Head of caudate nucleus (tissue), 42 donors: ENCODE measurements around the gene TNF.
"Not testable (repeated sequence)": the region's sequence is repeated elsewhere in the genome, so short reads cannot be mapped to it uniquely, and the experiment has no call there.

ENCODE experiments used
- DNase-seq, 42 donors: peaks; one replicate each; pipeline versions ENCODE4 v3.0.0 to v3.0.0-alpha.2; 2020 to 2021; ENCODE audit warnings: mixed read lengths in 7 of 42
- intact Hi-C: fragments of 100-400 bp; cut with DNase I; formaldehyde crosslinking; loops from one replicate; pipeline ENCODE4 v1.15.0; 2022

The TNF gene

DNA sequence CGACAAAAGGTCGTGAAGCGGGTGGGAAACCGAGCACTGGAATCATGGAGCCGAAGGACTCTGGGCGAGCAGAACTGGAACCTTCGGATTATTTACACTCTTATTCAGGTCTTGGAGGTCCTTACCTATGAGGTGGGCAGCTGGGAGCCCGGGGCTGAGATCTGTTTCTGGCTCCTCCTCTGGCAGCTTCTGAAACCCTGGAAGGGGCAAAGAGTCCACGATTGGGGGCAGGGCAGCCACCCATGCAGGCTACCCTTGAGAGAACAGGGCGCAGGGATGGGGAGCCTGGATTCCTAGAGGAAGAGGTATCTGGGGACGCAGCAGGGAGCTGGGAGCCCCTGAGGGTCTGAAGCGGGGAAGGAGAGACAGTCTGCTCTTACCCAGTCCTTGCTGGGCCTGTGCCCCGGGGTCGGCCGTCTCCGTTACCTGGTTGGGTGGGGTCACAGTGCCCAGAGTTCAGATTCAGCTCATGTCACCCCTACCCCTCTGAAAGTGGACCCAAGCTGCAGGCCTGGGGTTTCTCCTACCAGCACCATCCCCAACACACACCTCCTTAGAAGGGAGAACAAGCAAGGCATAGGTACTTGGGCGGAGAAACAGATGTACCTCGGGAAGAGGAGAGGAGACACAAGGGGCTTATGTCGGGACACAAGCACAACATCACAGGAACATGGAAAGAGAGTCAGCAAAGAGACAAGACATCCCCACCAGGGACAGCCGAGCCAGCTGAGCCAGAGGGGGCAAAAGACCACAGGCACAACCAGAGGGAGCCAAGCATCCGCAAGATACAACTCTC, 6.3 kb downstream of the TNF start:
- peak in 25 of 42 donors; percentile 12 to 62 (median 28) for DNase-seq
- intact Hi-C loops: no loop called here

DNA sequence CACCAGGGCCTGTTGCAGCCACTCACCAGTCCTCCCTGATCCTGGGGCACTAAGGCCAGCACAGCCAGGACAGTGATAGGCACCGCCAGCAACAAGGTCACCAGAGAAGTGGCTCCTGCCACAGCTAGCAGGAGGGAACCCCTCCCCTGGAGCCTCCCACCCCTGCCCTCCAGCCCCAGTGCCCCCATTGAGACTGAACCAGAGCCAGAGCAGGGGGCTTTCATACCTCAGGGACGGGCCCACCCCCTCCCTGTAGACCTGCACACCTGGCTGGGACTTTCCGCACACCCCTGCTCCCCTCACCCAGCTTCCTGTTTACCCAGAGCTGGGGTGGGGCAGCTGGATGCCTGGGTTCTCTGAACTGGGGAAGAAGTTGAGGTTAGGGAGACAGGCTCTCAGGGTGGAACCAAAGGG, 6.9 kb downstream of the TNF start, which contains the start of gene LTB:
LTB (minus strand) TSS at position 195 of the 414 bp plus-strand sequence; CDS start at position 188, 7 bp downstream.
- intact Hi-C loops: no loop called here
- DNase-seq: no peak

DNA sequence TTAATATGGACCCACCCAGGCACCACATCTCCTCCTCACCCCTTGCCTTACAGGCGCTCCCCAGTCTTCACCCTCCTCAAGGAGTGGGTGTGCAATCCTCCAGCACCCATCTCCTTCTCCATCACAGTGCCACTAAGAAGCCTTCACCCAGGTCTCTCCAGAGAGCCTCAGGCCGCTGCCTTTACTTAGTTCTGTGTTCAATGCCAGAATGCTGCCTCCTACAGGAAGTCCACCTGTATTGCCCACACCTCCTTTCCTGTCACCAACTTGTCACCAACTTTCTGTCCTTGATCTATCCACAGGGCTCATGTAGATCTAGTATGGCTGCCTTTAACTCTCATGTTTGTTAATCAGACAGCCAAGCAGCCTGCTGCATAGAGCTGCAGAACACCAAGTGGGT, 10.1 kb downstream of the TNF start:
- DNase-seq: no peak
- intact Hi-C loops: no loop called here

DNA sequence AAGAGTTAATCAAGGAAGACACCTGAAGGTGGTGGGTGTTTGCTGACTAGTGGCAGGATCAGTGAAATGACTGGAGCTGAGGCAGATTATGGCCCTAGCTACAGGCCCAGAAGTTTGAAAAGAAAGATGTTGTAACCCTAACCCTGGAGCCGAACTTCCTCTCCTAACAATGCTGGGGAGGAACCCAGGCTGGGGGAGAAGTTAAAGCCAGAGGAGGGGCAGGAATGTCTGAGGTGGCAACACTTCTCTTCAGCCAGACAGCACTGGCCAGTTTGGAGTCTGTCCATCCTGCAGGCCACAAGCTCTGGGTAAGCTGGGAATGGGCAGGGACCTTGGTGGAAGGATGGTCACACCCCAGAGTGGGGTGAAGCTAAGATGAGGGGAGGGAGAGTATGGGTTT, 10.6 kb downstream of the TNF start, which contains the start of gene LST1:
LST1 (plus strand) TSS at position 270 of the 400 bp plus-strand sequence. CDS start 1,023 bp downstream, outside the sequence.
- intact Hi-C loops: no loop called here
- DNase-seq: peak in 6 of 42 donors; percentile 17 to 30 (median 22)

DNA sequence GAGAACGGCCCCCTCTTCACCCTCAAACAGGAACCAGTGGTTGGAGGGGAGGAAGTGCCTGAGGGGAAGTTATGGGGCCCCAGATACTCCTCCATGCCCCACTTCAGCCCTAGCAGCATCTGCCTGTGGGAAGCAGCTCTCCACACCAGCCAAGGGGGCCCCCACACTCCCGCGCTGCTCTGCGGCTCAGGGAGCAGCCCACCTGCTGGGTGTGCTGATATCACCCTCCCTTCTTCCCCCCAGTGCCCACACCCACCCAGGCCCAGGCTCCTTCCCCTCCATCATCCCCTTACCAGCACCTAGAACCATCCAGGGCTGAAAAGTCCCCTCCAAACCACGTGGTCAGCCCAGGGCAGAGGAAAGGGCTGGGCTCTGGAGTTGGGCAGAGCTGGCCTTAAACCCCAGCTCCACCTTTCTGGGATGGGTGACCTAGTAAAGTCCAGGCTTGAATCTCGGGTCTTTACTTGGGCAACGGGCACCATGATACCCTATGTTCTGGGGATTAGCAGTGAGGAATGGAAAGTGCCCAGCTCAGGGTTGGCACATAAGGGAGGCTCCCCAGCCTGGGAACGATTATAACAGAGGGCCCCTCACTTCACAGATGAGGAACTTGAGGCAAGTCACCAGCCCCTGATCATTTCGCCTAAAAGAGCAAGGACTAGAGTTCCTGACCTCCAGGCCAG, 11.4 kb downstream of the TNF start:
- DNase-seq: peak in 13 of 42 donors; percentile 13 to 51 (median 27)
- intact Hi-C loops: no loop called here

DNA sequence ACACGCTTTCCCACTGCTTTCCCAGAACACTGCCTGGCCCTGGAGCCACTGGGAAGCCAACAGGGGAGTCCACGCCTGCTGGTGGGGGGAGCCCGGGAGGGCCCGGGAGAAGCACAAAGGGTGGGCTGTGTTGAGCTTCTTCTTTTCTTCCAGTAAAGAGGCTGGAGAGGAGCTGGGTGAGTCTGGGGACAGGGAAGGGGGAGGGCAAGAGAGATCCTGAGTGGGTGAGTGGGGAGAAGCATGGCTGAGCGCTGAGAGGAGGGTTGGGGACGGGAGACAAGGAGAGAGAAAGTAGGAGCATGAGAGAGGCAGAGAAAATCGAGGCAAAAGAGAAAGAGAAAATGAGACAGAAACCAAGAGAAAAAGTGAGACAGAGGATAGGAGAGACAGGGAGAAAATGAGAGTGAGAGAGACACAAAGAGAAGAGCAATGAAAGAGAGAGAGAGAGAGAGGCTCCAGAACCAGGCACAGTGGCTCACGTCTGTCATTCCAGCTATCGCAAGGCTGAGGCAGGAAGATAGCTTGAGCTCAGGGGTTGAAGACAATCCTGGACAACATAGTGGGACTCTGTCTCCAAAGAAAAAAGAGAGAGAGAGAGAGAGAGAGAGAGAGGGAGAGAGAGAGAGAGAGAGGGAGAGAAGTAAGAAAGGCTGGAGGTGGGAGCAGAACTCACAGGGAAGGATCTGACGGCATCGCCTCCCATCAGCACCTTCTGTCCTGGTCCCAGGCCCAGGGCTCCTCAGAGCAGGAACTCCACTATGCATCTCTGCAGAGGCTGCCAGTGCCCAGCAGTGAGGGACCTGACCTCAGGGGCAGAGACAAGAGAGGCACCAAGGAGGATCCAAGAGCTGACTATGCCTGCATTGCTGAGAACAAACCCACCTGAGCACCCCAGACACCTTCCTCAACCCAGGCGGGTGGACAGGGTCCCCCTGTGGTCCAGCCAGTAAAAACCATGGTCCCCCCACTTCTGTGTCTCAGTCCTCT, 12.7 kb downstream of the TNF start:
- no peak for DNase-seq
- intact Hi-C loops: no loop called here

DNA sequence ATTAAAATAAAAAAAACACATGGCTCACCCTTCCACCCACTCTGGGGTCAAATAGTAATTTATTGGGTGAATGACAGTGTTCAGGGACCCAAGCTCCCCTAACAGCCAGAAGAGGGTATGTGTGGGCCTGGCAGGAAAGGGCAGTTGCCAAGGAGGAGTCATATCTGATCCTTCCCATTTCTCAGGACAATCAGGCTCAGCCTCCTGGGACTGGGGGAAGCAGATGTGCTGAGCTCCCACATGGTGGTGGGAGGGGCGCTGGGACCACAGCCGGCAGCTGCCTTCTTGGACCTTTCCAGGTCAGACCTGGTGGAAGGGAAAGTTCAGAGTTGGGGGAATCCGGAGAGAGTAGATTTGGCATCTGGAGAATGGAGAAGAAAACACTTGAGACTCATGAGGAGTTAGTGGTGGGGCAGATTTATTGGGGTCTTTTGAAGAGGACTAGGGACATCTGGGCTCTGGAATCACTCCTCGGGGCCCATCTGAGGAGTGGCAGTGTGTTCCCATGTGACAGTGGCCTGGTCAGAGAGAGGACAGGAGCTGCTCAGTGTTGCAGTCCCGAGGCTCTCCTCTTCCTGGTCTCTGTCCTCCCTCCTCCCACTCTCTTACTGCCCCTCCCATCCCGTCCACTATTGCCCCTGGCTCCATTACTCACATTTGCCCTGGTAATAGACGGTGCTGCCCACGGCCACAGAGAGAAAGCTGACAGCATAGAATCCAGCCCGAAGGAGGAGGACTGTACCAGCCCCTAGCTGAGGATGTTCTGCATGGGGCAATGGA, 13.7 kb downstream of the TNF start:
- intact Hi-C loops: no loop called here

DNA sequence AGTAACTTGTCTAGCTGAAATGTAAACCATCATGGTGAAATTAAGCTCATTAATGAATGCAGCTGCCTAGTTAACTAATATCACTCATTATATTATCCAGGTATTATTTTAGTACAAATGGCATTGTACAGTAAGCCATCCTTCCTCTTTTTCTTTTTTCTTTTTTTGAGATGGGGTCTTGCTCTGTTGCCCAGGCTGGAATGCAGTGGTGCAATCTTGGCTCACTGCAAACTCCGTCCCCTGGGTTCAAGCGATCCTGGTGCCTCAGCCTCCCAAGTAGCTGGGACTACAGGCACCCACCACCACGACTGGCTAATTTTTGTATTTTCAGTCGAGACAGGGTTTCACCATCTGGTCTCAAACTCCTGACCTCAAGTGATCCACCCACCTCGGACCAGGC, 15.3 kb downstream of the TNF start:
- intact Hi-C loops, DNase-seq: not testable (repeated sequence)

More for the DNA sequence above, 13.7 kb downstream of the TNF start:
- no peak for DNase-seq

DNA sequence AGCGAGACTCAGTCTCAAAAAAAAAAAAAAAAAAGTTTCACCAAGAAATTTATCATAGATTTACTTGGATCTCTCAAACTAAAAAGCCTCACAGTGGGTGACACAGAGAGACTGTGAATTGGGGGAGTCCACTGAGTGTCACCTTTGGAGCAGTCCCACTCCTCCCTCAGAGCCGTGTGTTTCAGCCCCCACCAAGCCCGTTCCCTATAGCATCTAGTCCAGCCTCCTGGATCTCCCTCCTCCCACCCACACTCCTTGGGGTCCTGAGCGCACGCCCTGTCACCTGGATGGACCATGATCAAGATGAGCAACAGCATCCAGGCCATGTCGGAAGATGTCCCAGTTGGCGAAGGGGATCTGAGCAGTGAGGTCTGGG, 17.0 kb downstream of the TNF start:
- DNase-seq: no peak
- intact Hi-C loops: no loop called here

DNA sequence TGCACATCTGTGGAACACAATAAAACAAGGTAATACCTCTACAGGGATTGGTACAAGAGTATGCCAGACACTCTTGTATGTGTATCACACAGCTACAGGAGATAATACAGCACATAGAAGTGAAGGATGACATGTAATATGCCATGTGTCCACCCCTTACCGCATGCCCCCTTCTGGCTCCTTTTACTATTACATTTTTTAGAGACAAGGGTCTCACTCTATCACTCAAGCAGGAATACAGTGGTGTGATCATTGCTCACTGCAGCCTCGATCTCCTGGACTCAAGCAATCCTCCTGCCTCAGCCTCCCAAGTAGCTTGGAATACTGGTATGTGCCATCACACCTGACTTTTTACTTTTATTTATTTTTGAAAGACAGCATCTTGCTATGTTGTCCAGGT, 21.6 kb downstream of the TNF start:
- no peak for DNase-seq
- intact Hi-C loops: no loop called here

DNA sequence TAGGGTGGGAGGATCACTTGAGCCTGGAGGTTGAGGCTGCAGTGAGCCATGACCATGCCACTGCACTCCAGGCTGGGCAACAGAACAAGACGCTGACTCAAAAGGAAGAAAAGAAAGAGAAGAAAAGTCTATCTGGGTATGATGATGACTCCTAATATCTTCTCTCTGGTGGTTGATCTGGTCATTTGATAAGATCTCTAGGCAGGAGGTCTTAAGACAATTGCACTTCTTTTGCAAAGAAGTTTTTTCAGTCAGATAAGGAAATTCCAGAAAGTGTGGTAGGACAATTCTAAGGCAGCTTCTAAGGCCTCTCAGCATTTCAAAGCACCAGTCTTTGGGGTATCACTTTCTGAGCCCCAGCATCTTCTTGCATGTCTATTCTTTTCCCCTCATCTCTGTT, 32.0 kb downstream of the TNF start:
- intact Hi-C loops: no loop called here
- DNase-seq: no peak

DNA sequence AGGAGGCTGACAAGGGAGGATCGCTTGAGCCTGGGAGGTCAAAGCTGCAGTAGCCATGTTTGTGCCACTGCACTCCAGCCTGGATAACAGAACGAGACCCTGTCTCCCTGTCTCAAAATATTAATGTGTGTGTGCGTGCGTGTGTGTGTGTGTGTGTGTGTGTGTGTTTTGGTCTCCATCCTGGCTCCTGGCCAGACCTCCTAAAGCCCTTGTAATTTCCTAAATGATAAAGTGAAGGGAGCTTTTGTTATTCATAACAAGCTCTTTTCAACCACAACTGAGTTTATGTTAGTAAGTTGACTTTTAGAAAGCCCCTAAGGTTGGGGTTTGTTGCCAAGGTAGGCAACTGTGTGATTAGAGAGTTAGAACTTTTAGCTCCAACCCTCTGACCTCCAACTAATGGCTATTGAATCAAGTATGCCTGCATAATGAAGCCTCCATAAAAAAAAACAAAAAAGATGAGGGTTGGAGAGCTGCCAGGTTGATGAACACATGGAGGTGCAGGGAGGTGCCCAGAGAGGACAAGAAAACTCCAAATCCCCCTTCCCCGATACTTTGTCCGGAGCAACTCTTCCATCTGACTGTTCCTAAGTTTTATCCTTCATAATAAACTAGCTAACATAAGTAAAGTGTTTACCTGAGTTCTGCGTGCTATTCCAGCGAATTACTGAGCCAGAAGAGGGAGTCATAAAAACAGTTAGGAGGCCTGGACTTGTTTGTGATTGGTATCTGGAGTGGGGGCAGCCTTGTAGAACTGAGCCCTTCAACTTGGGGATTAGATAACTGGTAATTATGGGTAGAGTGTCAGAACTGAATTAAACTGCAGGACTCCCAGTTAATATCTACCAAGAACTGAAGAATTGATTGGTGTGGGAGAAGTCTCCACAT, 34.4 kb downstream of the TNF start:
- intact Hi-C loops: no loop called here
- no peak for DNase-seq

DNA sequence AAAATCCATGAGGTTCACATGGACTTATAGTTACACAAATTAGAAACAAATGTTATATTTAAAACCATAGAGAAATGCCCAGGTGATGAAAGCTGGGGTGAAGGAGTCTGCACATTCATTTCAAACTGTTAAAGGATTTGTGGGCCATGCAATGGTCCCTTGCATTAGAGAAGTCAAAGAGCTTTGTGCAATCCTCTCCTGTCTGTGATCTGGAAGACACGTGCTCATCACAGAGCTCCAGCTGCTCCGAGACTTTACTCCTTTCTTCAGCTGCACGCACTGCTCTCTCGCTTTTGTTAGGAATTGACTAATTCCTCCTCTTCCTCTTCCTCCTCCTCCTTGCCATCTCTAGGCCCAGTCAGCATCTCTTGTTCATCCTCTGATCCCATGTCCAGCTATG, 35.6 kb downstream of the TNF start:
- intact Hi-C loops: no loop called here
- DNase-seq: no peak

DNA sequence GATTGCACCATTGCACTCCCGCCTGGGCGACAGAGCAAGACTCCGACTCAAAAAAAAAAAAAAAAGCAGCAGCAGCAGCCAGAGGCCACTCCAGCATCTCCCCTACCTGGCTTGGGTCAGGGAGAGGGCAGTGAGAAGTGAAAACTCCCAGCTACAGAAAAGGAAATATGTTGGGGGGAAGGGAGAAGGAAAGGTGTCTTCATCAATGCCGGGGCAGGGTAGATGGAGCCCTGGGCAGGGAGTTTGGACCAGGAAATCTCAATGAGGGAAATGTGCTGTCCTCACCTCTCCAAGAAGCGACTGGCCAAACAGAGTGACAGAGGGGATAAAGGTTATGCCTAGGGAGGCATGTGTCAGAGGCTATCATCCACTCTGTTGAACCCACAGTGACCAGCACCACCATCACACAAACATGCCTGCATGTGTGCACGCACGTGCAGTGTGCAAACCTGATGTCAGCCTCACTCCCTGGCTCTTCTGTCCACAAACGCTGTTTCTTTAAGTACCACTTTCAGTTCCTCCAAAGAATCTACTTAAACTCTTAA, 38.8 kb downstream of the TNF start:
- intact Hi-C loops: no loop called here
- peak in 4 of 42 donors; percentile 20 to 38 (median 30) for DNase-seq

DNA sequence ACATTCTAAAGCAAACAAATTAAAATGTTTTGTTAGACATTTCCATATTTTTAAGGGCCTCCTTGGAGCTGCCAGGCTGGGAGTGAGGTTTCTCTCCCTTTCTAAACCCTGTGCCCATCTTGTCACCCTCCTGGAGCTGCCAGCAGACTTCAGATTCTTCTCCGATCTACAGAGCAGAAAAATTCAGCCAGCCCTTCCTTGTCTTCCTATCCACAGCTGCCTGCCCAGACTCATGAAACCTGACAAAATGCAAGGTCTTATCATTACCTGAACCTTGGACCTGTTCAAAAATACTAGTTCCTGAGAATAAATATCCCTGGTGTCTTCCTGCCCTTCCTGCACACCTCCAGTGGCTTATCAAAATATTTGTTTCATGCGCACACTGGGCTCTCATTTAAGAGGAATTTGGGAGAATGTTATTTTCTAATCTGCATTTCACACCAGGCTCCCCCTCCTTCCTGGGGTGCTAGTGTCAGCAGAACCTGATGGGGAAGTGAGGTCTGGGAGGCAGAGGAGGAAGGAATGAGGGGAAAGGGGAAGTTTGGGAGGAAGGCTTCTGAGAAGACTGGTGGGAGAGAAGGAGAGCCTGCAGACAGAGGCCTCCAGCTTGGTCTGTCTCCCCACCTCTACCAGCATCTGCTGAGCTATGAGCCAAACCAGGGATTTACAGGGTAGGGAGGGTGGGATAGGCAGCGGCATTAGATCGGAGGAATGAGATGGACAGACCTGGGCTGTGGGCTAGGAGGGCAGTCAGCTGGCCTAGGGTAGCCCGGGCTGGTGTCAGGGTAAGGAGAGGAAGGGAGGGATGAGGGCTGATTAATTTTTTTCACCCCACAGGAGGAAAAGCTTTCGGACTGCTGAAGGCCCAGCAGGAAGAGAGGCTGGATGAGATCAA, 39.6 kb downstream of the TNF start, which contains the start of gene AIF1:
AIF1 (plus strand) TSS at position 551 of the 895 bp plus-strand sequence; CDS start at position 647, 96 bp downstream.
- peak in 1 of 42 donors; percentile 25 for DNase-seq
- intact Hi-C loops: no loop called here

DNA sequence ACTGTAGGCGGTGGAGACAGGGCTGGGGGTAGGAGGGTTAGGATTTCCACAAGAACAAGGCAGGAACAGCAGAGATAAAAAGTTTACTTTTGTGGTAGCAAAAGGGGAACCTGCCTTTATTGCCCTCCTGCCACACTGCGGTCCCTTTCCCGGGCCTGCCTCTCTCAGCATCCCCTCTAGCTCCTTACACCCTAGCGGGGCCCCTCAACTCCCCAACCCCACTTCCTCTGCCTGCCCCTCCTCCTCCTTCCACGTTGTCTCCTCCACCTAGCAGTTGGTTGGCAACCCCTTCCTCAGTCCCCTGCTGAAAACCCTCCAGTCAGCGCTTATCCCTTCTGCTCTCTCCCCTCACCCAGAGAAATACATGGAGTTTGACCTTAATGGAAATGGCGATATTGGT, 40.4 kb downstream of the TNF start:
- intact Hi-C loops: no loop called here
- DNase-seq: peak in 6 of 42 donors; percentile 11 to 48 (median 26)
